Type B pancreatic cell (in vitro differentiated cells): ENCODE results near the gene REEP1. TPM values are rescaled to one million over a fixed set of nuclear protein-coding genes. Genes with fewer than 3 reads are reported as not detected.

Experiments used
- DNase-seq: peaks from one replicate; pipeline ENCODE4 v3.0.0; 2021; ENCODE audit warnings: mixed read lengths; ENCODE audit not compliant: unreplicated experiment; ENCODE audit errors: extremely low spot score
- H3K27ac Mint-ChIP-seq: 2 replicates; pipeline ENCODE4 v1.8.0; 2021; ENCODE audit warnings: mild to moderate bottlenecking, mixed read lengths
- H3K27me3 Mint-ChIP-seq: 2 replicates; pipeline ENCODE4 v1.8.0; 2021; ENCODE audit warnings: mixed read lengths
- H3K36me3 Mint-ChIP-seq: 2 replicates; pipeline ENCODE4 v1.8.0; 2021; ENCODE audit warnings: mixed read lengths
- H3K4me1 Mint-ChIP-seq: one replicate; pipeline ENCODE4 v1.8.0; 2021; ENCODE audit warnings: mixed read lengths; ENCODE audit not compliant: unreplicated experiment
- H3K4me3 Mint-ChIP-seq: 2 replicates; pipeline ENCODE4 v1.8.0; 2021; ENCODE audit warnings: mild to moderate bottlenecking, mixed read lengths
- H3K9me3 Mint-ChIP-seq: 2 replicates; pipeline ENCODE4 v1.8.0; 2021; ENCODE audit warnings: mixed read lengths
- CTCF ChIP-seq: fragments of 200-600 bp; sonication (generic); conservative IDR thresholded peaks from 2 replicates; pipeline ENCODE4 v1.5.0; 2021; ENCODE audit warnings: antibody characterized with exemption, mild to moderate bottlenecking
- total RNA-seq: library from RNA; stranded (reverse); gene quantifications from 2 replicates; pipeline ENCODE4 v1.2.1, GENCODE V29; 2021; ENCODE audit warnings: low replicate concordance

Gene REEP1
- total RNA-seq, 1 donor from 2014 or later, result 6.4 TPM

GRCh38 chr2:86368161-86368824 lies 30.9 kb upstream of the REEP1 start:
- H3K9me3 Mint-ChIP-seq, result no peaks in the 10 kb centered on the region
- H3K4me3 Mint-ChIP-seq, result no peak overlapping the region
- peaks cover 3% of the 10 kb centered on the region for H3K4me1 Mint-ChIP-seq
- no peaks in the 10 kb centered on the region for H3K36me3 Mint-ChIP-seq
- no peak overlapping the region for H3K27ac Mint-ChIP-seq
- peaks cover 6% of the 10 kb centered on the region for H3K27me3 Mint-ChIP-seq
- peak; percentile 78 for TF ChIP-seq CTCF
- no peak for DNase-seq

GRCh38 chr2:86367499-86367777 lies 30.0 kb upstream of the REEP1 start:
- no peak for DNase-seq
- peaks cover 3% of the 10 kb centered on the region for H3K4me1 Mint-ChIP-seq
- peaks cover 6% of the 10 kb centered on the region for H3K27me3 Mint-ChIP-seq
- no peaks in the 10 kb centered on the region for H3K9me3 Mint-ChIP-seq
- no peak overlapping the region for H3K4me3 Mint-ChIP-seq
- H3K36me3 Mint-ChIP-seq, result no peaks in the 10 kb centered on the region
- TF ChIP-seq CTCF, result no peak
- no peak overlapping the region for H3K27ac Mint-ChIP-seq

GRCh38 chr2:86366651-86367498 lies 29.4 kb upstream of the REEP1 start:
- Mint-ChIP-seq H3K4me1 (peaks cover 3% of the 10 kb centered on the region), H3K27me3 (peaks cover 6% of the 10 kb centered on the region), H3K36me3 (no peaks in the 10 kb centered on the region), H3K9me3 (no peaks in the 10 kb centered on the region), H3K27ac (no peak overlapping the region), H3K4me3 (no peak overlapping the region)
- no peak for TF ChIP-seq CTCF
- no peak for DNase-seq

GRCh38 chr2:86364894-86365293 lies 27.5 kb upstream of the REEP1 start:
- no peaks in the 10 kb centered on the region for H3K9me3 Mint-ChIP-seq
- peaks cover 2% of the 10 kb centered on the region for H3K27me3 Mint-ChIP-seq
- peaks cover 3% of the 10 kb centered on the region for H3K4me1 Mint-ChIP-seq
- H3K36me3 Mint-ChIP-seq, result no peaks in the 10 kb centered on the region
- no peak overlapping the region for H3K27ac Mint-ChIP-seq
- no peak overlapping the region for H3K4me3 Mint-ChIP-seq
- DNase-seq, result no peak
- TF ChIP-seq CTCF, result no peak

- H3K9me3 Mint-ChIP-seq, result no peaks in the 10 kb centered on the region
- H3K36me3 Mint-ChIP-seq, result no peaks in the 10 kb centered on the region
- H3K4me3 Mint-ChIP-seq, result no peak overlapping the region
- no peak for DNase-seq
- no peak overlapping the region for H3K27ac Mint-ChIP-seq
- peaks cover 6% of the 10 kb centered on the region for H3K27me3 Mint-ChIP-seq
- no peaks in the 10 kb centered on the region for H3K4me1 Mint-ChIP-seq
- no peak for TF ChIP-seq CTCF
These were observed 23.4 kb upstream of the REEP1 start for GRCh38 chr2:86360776-86361175.
